Hematopoietic multipotent progenitor cell treated with erythropoietin and hydrocortisone succinate and interleukin-3 and kit ligand, for 15 days (in vitro differentiated cells): ENCODE results near the gene AANAT.

ENCODE experiments used
- DNase-seq: peaks from one replicate; pipeline ENCODE4 v3.0.0-alpha.2; 2015; ENCODE audit warnings: low spot score

The AANAT gene

DNA sequence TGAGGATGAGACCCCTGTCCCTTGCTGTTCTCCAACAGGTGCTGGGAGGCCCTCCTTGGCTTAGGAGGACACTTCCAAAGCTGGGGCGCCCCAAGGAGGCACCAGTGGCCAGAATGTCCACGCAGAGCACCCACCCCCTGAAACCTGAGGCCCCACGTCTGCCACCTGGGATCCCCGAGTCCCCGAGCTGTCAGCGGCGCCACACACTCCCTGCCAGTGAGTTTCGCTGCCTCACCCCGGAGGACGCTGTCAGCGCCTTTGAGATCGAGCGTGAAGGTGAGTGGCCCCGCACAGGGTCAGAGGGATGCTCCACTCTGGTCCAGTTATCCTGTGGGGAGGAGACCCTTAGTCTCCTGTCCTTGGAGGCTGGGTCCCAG is 1.2 kb downstream of the AANAT start:
- no peak for DNase-seq

DNA sequence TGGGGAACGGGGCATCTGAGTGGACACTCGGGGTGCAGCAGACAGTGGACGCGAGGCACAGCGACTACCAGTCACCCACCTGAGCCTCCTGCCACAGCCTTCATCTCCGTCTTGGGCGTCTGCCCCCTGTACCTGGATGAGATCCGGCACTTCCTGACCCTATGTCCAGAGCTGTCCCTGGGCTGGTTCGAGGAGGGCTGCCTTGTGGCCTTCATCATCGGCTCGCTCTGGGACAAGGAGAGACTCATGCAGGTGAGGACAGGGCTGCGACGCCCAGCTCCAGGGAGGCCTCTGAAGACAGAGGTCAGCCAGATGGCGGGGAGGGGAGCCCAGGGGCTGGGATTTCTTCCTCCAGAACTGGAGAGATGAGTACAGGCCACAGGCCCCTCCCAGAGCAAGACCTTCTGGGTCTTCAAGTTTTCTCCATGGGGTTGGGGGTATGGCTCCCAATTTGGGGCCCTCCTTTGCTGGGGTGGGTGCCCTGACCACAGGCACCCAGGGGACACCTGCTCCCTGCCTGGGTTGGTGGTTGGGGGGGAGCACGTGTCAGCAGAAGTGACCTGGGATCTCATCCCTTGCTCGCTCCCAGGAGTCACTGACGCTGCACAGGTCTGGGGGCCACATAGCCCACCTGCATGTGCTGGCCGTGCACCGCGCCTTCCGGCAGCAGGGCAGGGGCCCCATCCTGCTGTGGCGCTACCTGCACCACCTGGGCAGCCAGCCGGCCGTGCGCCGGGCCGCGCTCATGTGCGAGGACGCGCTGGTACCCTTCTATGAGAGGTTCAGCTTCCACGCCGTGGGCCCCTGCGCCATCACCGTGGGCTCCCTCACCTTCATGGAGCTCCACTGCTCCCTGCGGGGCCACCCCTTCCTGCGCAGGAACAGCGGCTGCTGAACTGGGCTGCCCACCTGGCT is 1.9 kb downstream of the AANAT start:
- DNase-seq: no peak

DNA sequence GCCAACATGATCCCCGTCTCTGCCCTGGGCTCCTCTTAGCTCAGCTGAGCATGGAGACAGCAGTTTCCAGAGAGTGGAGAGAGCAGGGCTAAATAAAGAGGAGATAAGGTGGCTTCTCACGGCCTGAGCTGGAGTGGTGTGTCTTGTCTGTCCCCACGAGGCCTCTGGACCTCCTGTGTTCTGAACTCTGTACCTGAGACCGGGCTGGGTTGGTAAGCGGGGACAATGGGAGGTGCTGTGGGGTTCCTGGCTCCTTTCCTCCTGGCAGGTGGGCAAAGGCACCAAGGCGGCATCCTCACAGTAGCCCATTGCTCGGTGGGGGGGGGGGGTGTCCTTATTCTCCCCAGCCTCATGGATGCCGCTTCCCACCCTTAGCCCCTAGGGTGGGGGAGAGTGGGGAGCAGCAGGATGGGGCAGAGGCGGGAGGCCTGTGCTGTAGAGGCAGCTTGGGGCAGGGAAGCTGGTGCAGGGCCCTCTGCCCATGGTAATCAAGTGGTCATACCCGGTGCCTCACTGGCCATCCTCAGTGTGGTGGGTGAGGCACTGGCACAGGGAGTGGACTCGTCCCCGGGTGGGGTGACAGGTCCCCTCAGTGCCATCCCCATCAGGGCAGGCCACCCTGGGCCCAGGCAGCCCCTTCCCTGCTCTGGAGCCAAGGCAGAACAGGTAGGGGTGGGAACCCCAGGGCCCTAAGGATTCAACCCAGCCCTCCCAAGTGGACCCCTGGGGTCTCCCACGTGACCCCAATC is 2.8 kb downstream of the AANAT start:
- no peak for DNase-seq

DNA sequence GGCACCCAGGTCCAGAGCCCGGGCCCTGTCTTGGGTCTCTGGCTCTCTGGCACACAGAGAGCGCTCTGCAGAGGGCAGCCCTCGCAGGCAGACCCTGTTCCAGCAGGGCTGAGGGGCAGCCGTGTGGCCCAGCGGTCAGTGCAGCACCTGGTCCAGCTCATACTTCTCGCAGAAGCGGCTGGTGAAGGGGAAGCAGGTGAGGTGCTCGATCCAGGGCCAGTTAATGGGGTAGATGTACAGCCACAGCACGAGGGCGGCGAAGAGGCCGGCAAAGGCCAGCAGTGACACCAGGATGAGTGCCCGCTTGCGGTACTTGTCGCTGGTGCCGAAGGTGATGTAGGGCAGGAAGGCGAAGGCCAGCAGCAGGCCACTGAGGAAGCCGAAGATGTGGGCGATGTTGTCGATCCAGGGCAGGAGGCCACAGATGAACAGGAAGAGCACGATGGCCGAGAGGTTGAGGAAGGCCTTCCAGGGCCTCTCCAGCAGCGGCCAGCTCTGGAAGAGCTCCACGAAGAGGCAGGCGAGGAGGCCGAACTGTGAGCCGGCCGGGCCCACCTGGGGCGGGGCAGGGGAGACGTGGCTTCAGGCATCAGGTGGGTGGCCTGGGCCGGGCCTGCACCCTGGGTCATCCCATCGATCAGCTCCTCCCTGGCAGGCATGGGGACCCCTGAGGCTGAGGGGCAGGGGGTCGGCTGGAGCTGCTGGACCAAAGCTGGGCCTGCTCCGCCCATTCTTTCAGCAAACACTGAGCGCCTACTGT is 4.3 kb downstream of the AANAT start:
- no peak for DNase-seq

DNA sequence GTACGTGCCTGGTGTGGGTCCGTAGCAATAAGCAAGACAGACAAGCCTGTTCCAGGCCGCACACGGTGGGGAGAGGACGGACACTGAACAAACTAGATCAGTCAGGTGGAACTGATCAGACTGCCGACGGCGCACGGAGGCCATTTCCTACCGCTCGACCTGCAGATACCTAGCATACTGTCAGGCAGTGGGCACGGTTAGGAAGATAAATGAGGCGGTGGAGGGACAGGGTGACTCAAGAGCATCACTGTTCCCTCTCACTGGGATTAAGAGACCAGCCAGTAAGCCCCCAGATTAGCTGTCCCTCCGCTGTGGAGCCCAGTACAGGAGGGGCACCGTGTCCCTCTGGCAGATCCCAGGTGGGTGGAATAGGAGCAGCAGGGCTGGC is 4.8 kb downstream of the AANAT start:
- DNase-seq: no peak

DNA sequence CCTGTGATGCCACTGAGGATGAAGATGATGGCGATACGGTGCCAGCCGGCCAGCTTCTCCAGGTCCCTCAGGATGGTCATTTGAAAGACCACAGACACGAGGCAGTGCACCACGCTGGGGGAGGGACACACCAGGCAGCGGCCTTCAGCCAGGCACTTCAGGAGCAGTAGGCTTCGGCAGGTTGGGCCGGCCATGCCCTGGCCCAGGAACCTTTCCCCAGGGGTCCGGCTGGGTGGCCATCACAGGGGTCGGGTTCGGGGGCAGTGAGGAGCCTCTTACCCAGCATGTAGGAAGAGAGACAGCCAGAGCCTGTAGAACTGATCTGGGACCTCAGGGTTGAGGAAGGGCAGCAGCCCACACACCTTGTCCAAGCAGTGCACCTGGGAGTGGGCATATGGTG is 5.3 kb downstream of the AANAT start:
- no peak for DNase-seq

DNA sequence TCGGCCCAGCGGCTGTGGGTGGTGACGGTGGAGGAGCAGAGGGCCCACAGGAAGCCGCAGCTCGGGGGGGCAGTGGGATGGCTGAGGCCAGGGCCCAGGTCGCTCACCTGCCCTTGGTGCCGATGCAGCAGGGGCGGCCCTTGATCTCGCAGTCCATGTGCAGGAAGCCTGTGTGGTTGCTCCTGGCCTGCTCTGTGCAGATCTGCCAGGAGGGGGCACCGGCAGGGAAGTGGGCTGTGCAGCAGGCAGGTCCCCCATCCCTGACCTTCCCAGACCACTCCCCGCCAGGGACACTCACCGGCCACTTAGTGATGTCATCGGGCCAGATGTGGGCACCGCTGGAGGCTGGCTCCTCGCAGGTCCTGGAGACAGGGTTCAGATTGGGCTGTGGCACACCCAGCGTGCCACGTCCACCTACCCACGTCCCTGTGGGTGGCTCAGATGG is 6.2 kb downstream of the AANAT start:
- DNase-seq: no peak

DNA sequence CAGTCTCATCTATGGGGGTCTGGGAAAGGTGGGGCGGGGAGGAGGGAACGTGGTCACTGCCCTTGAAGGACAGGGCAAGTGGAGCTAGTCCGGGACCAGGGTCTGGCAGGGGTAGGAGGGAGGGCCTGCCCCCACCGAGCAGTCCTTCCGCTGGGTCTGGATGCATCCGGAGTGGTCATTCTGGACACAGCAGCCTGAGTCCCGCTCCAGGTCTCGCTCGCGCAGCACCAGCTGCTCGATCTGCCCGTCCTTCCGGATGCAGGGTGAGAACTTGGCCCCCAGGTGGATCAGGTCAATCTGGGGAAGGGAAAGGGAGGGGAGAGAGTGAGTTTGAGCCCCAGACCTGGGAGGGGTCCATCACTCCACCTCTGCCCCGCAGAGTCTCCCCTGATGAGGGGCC is 6.8 kb downstream of the AANAT start:
- no peak for DNase-seq

DNA sequence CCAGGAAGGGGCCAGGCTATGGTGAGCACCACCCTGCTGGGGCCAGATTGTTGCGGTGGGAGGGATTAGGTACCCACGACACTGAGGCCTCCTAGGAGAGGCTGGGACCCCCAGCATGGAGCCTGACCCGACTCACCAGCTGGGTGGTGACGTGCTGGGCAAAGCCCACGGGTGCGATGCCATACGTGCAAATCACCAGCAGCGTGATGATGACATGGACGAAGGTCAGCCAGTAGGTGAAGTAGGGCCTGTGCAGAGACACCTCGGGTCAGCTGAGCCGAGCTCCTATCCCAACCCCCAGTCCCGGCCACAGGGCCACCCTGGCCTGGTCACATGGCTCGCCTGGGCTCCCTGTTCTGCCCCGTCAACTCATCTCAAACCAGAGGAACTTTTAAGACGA is 7.5 kb downstream of the AANAT start:
- DNase-seq: no peak

DNA sequence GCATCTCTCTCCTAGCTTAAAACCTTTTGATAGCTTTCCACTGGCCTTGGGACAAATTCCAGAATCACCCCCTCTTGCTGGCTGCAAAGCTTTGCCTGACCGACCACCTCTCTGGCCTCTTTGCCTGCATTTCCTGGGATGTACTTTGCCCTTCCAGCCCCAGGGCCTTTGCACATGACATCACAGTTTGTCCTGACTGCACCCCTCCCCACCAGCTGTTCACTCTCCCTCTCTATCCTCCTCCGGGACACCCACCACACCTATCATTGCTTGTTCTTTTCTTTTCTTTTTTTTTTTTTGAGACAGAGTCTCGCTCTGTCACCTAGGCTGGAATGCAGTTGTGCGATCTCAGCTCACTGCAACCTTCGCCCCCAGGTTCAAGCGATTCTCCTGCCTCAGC is 7.9 kb downstream of the AANAT start:
- DNase-seq: no peak

DNA sequence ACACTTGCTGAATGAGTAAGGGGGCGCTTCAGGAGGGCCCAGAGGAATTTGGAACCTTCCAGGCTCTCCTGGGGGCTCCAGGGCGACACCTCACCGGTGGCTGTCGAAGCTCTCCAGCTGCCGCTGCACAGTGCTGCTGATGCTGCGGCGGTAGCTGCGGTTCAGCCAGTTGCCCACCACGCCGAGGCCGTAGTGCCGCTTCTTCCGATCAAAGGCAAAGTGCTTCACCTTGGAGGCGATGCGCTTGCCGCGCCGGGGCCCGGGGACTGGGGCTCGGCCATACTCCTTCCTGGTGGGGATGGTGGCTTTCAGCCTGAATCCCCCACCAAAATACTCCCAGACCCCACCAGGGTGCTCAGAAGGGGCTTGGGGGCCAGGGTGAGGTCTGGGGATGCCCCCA is 9.3 kb downstream of the AANAT start:
- DNase-seq: no peak

DNA sequence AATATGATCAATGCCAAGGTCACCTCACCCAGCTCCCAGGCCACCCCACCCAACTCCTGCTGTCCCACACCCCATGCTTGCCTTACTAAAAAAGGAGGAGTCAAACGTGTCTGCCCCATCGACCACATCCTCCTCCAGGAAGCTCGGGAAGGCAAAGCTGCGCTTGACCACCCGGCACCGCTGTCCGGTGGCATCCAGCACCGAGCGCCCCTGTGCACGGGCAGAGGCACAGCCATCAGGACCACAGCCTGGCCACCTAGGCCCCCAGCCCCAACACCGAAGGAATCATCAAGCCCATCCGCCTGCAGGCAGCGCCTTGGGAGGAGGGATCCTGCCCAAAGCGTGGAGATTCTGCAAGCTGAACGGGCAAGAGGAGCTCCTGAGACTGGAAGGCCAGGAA is 10.2 kb downstream of the AANAT start:
- DNase-seq: no peak

DNA sequence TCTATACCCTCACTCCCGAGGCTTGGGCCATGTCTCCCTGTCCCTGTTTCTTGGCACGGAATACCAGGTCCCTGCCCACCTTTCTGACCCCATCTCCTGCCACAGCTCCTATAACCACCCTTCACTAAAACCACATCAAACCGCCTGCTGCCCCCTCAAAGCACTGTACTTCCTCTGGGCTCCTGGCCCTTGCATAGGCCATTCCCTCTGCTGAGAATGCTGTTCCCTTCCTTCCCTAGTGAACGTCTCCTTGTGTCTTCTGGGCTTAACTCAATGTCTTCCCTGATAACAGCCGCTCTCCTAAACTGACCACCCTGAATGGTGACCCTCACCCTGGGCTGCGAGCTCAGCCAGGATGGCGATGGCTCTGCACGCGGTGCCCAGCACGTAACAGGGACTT is 10.7 kb downstream of the AANAT start:
- no peak for DNase-seq

DNA sequence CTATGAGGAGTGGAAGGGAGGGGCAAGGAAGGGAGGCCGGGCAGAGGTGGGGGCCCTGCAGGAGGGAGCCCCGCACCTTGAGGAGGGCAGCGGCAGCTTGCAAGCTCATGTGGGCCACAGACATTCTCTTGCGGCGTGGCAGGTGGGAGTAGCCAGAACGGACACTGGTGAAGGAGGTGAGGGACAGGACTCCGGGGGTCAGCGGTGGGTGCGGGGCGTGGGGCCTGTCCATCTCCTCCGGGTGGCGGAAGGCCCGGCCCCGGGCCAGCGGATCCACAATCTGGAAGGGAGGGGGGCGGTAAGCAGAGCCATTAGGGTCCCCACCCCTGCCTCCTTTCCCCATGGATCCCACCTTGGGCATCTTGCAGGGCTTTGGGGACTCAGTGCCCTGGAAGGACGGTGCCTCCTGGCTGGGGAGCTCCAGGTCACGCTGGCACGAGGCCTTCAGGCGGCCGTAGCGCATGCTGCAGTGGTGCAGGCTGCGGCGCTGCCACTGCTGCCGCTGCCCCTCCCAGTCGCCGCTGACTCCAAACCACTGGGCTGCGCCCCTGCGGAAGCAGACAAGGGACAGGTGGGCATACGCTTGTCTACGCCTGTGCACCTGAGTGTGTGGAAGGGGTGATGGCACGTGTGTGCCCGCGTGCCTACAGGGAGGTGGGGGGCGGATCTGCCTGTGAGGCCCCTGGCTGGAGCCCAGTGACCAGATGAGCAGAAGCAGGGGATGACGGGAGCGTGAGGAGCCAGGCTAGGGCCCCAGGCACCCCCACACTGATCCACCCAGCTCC is 11.5 kb downstream of the AANAT start:
- DNase-seq: no peak

DNA sequence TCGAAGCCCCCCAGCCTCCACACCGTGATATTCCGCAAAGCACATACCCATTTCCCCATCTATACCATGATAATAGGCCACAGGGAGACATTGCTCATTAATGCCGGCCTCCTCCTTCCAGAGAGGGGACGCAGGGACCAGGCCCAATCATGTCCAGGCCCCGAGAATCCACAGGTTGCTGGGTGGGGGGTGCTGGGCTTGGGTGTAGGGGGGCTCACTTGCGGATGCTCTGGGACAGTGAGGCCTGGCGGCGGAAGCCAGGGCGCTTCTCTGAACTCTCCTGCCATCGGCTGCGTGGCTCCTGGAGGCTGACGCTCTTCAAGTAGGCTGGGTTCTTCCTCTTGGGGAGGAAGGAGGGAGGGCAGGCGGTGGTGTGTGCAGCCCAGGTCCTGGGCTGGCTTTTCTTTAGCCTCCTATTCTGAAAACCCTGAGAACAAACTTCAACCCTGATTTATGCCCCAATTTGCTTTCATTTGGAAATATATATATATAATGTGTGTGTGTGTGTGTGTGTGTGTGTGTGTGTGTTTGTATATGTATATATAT is 12.2 kb downstream of the AANAT start:
- DNase-seq: no peak

DNA sequence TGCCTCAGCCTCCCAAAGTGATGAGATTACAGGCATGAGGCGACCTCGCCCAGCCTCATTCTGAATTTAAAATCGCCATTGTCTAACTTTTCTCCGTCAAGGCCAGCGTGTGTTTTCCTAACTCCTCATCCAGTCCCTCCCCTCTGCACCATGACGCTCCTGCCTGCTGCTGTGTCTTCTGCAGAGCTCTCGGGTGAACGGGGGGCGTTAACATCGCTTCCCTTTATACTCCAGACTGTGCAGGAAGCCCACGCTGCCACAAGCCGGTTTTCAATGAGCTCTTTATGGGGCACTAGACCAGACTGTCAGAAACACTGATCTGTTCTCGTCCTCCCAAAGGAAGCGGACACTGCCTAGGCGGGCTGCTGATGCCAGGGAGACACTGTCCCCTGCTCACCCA is 13.2 kb downstream of the AANAT start:
- no peak for DNase-seq

DNA sequence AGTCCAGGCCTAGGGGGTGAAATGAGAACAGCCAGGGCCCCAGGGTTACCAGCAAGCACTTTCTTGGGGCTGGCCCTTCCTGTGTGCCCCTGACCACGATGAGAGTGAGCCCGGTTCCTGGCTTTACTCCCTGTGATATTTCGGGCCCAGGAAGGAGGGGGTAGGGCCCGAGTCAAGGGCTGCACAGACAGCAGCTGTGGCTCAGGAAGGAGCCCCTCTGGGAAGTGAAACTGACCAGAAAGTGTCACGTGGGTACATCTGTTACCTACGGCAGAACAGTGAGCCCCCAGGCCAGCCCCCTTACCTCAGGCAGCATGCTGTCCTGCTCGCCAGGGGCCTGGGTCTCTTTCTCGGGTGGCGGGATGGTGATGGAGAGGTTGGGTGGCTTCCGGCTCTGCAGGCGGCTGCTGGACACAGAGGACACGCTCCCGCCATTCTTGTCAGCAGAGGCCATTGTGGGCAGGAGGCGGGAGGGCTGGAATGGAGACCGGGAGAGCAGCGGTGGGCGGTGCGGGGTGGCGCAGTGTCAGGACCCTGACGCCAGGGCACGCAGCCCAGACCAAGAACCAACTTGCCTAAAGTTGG is 13.8 kb downstream of the AANAT start:
- no peak for DNase-seq

DNA sequence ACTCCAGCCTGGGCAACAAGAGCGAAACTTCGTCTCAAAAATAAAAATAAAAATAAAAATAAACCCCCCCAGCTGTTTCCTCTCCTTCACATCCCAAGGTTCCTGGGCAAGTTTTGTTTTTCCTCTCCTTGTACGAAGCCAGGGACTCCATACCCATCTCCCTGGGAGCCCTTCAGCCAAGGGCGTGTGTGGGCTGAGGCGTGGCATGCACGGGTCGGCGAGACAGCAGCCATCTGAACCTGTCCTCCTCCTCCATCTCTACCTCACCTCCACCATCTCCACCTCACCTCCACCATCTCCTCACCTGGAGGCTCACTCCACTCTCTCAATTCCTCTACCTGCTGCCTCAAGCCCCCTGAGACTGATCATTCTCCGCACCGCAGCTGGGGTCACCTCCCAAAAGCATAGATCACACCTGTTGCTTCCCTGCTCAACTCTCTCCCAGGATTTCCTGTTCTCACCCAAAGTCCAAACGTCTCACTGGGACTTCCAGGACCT is 16.9 kb downstream of the AANAT start:
- DNase-seq: no peak

DNA sequence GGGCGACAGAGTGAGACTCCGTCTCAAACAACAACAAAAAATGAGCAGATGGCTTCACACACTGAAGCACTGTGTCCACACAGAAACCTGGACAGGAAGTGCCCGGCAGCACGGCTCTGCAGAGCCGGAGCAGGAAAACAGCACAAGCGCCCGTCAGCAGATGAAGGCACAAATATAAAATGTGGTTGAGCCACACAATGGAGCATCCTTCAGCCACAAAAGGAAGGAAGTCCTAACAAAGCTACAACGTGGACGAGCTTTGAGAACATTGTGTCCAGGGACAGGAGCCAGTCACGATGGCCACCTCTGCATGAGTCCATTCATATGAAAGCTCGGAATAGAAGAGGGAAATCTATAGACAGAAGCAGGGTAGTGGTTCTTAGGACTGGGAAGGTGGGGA is 18.2 kb downstream of the AANAT start:
- DNase-seq: no peak

DNA sequence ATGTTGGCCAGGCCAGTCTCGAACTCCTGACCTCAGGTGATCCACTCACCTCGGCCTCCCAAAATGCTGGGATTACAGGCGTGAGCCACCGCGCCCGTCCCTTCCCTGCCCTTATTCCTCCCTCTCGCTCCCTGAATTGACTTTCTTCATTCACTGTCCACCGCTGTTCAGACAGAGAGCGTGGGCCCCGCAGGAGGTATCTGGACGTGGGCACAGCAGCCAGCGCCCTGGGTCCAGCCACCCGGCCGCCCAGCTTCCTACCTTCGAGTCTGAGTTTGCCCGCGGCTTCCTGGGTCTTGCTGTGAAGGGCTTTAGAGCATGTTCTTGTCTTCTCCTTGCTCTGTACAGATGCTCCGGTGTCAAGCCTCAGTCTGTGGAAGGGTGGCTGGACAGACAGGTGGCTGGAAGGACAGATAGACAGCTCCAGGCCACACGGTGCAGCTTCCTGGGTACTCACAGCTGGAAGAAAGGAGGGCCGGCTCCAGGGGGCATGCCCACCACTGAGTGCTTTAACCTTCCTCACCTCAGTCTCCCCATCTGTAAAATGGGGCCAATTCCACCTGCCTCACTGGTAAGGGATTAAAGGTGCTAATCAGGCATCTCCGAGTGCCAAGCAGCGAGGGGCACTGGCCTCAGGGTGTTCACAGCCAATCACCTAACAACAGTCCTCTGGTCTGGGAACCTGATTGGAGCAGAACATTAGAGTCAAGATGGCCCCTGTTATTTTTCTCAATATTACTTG is 20.2 kb downstream of the AANAT start:
- no peak for DNase-seq
